DOHH2 (cell line): ENCODE data around the gene TNS4.

Experiments used
- CTCF ChIP-seq: fragments of 200-600 bp; sonication (generic); IDR thresholded peaks from one replicate; pipeline ENCODE4 v1.5.1; 2014; ENCODE audit warnings: antibody characterized with exemption, mild to moderate bottlenecking, low read depth, low read length; ENCODE audit not compliant: poor library complexity, severe bottlenecking
- EZH2phosphoT487 ChIP-seq: fragments of 200-600 bp; sonication (generic); IDR thresholded peaks from 2 replicates; pipeline ENCODE4 v1.6.1; 2017; ENCODE audit warnings: borderline replicate concordance, mild to moderate bottlenecking, antibody characterized with exemption, low read length, moderate library complexity, mixed read lengths

DNA sequence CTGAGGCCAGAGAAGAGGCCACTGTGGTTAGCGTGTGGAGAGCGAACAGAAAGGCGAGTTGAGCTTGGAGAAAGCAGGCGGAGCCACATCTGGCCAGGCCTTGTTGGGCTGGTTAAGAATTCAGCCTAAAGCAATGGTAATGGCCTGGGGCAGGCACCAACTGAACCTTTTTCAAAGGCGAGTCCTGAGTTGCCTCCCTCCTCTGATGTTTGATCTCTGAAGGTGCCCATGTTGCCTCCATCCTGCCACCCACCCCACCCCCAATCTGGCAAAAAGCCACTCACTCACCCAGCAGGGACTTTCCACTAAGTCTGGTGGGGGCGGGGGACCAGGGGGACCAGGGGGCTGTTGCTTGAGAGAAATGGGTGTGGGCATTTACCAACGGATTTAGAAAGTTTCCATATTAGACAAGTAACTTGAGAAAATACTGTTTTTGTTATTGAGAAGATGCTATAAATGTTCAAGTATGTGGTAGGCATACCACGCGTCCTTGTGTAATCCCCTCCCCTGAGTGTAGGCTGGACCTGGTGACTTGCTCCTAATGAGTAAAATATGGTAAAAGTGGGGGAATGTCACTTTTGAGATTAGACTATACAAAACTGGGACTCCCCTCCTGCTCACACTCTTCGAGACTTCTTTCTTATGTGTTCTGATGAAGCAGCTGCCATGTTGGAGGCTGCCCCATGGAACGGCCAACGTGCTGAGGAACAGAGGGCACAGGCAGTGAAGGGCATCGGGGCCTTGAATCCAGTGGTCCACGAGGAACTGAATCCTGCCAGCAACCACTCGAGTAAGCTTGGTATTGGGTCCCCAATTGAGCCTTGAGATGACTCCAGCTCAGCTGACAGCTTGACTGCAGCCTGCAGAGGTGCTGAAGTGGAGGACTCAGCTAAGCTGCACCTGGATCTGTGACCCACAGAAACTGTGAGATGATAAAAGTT, 29.9 kb upstream of the TNS4 start:
- no peak for TF ChIP-seq CTCF
- TF ChIP-seq EZH2phosphoT487: no peak
